NCI-H2107 treated with DMSO at 0.1 percent for 48 hours (cell line): ENCODE measurements around the gene STK4.

Experiments used
- DNase-seq: peaks from one replicate; lab custom pipeline; 2025; ENCODE audit not compliant: unreplicated experiment; lab: John Stamatoyannopoulos, UW

STK4 gene

GRCh38 chr20:45080867-45081624 lies 114.7 kb downstream of the STK4 start:
- DNase-seq, result no peak

GRCh38 chr20:45082468-45082867 lies 116.2 kb downstream of the STK4 start:
- DNase-seq, result no peak

- no peak for DNase-seq
Measured at GRCh38 chr20:45083127-45083526, 116.8 kb downstream of the STK4 start.

- DNase-seq, result no peak
Measured at GRCh38 chr20:45085289-45085688, 119.0 kb downstream of the STK4 start.

- no peak for DNase-seq
Measured at GRCh38 chr20:45085867-45086266, 119.6 kb downstream of the STK4 start.

GRCh38 chr20:45087097-45087790 lies 120.9 kb downstream of the STK4 start:
- DNase-seq, result no peak

GRCh38 chr20:45087814-45088213 lies 121.5 kb downstream of the STK4 start:
- no peak for DNase-seq

- no peak for DNase-seq
Measured at GRCh38 chr20:45088247-45088646, 121.9 kb downstream of the STK4 start.

GRCh38 chr20:45090481-45090880 lies 124.2 kb downstream of the STK4 start:
- no peak for DNase-seq

GRCh38 chr20:45091366-45091765 lies 125.1 kb downstream of the STK4 start:
- DNase-seq, result no peak

GRCh38 chr20:45092898-45093297 lies 126.6 kb downstream of the STK4 start:
- no peak for DNase-seq

- no peak for DNase-seq
Measured at GRCh38 chr20:45094201-45094600, 127.9 kb downstream of the STK4 start.

- DNase-seq, result no peak
Measured at GRCh38 chr20:45094864-45095574, 128.7 kb downstream of the STK4 start.

GRCh38 chr20:45095805-45096238 lies 129.5 kb downstream of the STK4 start:
- peak; percentile 28 for DNase-seq

GRCh38 chr20:45096781-45097180 lies 130.5 kb downstream of the STK4 start:
- DNase-seq, result no peak

GRCh38 chr20:45097485-45098102 lies 131.3 kb downstream of the STK4 start:
- no peak for DNase-seq

- DNase-seq, result no peak
Measured at GRCh38 chr20:45098103-45098773, 131.9 kb downstream of the STK4 start.

- DNase-seq, result no peak
Measured at GRCh38 chr20:45100563-45101245, 134.4 kb downstream of the STK4 start, which contains the start of gene KCNS1. Gene KCNS1 (minus strand): TSS chr20:45101127. CDS start chr20:45099236, 1,891 bp downstream.

- no peak for DNase-seq
Measured at GRCh38 chr20:45101333-45101850, 135.1 kb downstream of the STK4 start.

GRCh38 chr20:45103072-45103471 lies 136.8 kb downstream of the STK4 start:
- no peak for DNase-seq
